Head of caudate nucleus (tissue), 42 donors: ENCODE data around the gene TUBA1C.
"Not testable (repeated sequence)": the region's sequence is repeated elsewhere in the genome, so short reads cannot be mapped to it uniquely, and the experiment has no call there.

ENCODE experiments used
- DNase-seq, 42 donors: peaks; one replicate each; pipeline versions ENCODE4 v3.0.0 to v3.0.0-alpha.2; 2020 to 2021; ENCODE audit warnings: mixed read lengths in 7 of 42
- intact Hi-C: fragments of 100-400 bp; cut with DNase I; formaldehyde crosslinking; loops from one replicate; pipeline ENCODE4 v1.15.0; 2022

TUBA1C gene

DNA sequence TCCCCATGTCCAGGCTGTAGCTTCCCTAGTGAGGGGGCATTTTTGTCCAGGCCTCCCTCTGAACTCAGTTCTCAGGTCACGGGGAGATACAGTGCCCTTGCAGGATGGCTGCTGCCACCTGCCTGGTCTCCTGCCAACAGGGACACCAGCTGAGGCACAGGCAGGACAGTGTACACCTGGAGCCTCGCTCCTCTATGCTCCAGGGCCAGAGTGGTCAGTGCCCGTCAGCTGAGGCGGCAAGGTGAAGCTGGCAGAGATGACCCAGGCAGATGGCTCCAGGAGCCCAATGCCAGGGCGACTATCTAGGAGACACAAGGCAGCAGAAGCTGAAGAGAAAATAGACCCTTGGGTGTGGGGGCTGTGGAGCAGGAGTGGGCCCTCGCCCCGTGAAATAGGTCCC, 12.6 kb downstream of the TUBA1C start:
- DNase-seq = no peak
- intact Hi-C loops = no loop called here

DNA sequence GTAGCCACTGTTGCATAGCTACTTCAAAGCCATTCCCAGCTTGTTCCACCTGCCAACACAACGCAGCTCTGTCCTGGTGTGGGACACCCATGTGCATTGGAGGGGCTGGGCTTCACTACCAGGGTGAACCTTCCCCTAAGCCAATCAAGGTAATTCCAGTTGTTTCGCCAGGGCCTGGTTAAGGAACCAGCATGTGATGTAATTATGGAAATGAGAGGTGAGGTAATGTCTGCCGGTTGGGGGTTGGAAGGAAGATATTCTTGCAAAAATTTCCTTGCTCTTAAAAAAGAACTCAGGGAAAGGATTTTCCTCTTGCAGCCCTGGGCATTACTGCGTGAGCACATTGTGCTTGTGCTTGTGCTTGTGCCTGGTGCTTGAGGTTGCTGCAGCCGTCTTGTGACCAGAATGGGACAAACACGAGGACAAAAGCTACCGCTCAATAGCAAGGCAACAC, 14.9 kb downstream of the TUBA1C start:
- intact Hi-C loops = no loop called here
- DNase-seq = peak in 7 of 42 donors; percentile 8 to 44 (median 15)

DNA sequence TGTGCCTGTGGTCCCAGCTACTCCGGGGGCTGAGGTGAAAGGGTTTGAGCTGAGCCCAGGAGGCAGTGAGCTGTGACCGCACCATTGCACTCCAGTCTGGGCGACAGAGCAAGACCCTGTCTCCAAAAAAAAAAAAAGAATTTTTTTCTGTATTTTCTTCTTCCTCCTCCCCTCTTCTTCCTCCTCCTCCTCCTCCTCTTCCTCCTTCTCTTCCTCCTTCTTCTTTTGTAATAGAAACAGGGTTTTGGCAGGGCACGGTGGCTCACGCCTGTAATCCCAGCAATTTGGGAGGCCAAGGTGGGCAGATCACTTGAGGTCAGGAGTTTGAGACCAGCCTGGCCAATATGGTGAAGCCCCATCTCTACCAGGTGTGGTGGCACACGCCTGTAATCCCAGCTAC, 15.7 kb downstream of the TUBA1C start:
- intact Hi-C loops = not testable (repeated sequence)

DNA sequence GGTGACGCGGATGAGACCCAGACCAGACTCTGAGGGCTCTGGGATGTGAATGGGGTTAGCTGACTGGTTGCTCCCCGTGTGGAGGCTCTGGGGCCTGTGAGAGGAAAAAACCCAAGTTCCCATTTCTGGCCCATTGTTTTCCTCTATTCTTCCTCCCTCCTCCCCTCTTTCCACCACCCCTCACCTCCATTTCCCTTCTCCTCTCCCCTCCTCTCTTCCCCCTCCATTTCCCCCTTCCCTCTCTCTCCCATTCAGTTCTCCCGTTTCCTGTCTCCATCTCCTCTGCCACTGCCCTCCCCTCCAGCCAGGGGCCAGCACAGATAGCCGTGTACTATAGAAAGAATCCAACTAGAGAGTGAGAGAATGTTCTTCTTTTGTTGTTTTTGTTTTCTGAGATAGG, 17.4 kb downstream of the TUBA1C start:
- intact Hi-C loops = no loop called here
- DNase-seq = no peak

More for the DNA sequence above, 15.7 kb downstream of the TUBA1C start:
- DNase-seq = not testable (repeated sequence)

DNA sequence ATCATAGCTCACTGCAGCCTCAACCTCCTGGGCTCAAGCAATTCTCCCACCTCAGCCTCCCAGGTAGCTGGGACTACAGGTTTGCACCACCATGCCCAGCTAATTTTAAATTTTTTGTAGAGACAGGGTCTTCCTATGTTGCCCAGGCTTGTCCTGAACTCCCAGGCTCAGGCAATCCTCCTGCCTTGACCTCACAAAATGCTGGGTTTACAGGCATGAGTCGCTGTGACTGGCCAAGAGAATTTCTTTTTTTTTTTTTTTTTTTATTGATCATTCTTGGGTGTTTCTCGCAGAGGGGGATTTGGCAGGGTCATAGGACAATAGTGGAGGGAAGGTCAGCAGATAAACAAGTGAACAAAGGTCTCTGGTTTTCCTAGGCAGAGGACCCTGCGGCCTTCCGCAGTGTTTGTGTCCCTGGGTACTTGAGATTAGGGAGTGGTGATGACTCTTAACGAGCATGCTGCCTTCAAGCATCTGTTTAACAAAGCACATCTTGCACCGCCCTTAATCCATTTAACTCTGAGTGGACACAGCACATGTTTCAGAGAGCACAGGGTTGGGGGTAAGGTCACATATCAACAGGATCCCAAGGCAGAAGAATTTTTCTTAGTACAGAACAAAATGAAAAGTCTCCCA, 18.0 kb downstream of the TUBA1C start:
- DNase-seq, intact Hi-C loops: not testable (repeated sequence)

DNA sequence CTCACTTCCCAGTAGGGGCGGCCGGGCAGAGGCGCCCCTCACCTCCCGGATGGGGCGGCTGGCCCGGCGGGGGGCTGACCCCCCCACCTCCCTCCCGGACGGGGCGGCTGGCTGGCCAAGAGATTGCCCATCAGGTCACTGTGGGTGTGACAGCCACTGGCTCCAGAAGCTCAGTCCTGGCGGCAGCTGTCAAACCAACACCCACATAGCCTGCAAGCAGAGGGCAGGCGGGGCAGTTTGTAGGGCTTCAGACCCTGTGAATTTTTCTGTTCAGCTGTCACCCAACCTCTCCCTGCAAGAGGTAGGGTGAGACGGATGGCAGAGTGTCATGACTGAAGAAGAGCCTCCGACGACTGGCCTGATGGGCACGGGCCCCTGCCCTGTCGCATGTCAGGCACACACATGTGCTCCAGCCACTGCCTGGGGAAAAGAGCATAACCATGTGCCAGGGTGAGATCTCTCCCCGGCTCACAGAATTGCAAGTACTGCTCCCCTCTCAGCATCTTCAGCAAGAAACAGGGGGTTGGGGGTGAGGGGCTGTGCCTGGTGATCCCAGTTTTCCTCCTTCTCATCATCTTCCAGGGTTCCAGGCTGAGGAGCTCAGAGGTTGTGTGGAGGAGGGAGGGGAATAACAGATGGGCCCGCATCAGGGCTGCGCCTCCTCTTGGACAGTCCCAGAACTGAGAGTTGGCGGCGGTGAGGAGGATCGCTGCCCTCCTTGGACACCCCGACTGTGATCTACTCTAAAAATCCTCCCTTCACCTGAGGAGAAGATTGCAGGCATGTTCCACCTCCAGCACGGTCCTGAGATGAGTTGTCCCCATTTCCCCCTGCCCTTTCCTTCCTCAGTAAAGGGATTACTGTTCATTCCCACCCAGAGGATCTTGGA, 18.9 kb downstream of the TUBA1C start:
- DNase-seq = no peak
- intact Hi-C loops = no loop called here

DNA sequence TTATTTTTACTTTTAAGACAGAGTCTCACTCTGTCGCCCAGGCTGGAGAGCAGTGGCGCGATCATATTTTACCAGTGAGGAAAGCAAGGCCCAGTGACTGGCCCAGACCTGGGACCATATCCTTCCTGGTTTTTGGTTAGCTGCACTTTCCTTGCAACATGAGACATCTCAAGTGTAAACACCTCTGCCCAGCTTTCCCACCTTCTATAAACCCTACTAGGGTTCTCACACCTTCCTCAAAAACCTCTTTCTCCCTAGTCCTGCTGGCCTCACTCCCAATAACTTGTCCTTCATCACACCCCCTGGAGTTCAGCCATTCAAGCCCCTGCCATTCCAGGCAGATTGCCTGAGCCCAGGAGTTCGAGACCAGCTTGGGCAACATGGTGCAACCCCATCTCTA, 19.8 kb downstream of the TUBA1C start:
- DNase-seq = no peak
- intact Hi-C loops = no loop called here

DNA sequence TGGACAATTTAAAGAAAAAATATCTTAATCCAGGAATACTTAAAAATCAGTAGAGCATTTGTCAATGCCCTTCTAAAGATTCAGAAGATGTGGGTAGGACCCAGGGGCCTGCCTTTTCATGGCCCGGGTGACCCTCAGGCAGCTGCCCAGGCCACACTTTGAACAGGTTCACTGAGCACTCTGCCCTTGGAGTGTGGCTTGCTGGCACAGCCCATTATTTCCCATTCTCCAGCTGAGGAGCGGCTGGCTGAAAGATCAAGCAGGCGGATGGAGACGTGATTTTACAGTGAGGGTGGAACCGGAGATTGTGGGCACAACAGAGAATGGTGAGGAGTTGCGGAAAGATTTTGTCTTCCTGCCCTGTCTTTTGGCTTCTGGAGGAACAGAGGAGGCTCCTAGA, 23.0 kb downstream of the TUBA1C start:
- intact Hi-C loops = no loop called here
- DNase-seq = peak in 1 of 42 donors; percentile 6

DNA sequence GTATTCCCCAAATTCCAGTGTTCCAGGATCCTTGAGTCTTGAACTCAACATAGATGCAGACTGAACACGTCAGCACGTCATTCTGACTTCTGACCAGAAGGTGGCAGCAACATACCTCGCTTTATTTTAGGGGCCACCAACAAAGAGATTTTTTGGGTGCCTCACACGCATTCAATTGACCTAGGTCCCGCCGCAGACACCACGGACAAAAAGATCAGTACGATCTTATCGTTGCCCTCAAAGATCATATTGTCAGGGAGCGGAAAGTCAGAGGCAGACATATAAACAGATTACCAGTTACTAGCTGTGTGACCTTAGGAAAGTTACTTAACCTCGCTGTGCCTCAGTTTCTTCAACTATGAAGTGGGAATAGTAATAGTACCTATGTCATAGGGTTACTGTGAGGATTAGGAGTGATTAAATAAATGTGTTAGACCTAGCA, 23.6 kb downstream of the TUBA1C start:
- DNase-seq = peak in 41 of 42 donors; percentile 19 to 86 (median 66)
- intact Hi-C loops = no loop called here

DNA sequence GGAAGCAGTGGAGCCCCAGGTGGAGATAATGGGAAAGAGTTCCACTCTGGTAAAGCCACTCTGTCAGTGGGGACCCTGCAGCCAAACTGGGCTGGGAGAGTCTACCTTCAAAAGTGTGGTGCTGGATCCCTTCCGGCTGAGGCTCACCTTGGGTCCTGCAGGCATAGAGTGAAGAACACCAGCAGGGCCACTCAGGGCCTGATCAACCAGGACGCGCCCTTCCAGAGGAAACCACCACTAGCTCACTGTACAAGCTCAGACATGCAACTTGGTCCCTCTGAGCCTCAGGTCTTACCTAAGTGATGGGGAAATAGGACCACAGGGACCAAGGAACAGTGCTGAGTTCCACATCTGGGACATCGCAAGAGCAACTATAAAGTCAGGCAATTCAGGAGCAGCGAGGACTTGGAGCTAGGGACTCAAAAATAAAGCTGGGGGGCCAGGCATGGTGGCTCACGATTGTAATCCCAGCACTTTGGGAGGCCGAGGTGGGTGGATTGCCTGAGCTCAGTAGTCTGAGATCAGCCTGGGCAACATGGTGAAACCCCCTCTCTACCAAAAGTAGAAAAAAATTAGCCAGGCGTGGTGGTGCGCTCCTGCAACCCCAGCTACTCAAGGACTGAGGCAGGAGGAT, 24.2 kb downstream of the TUBA1C start:
- DNase-seq = peak in 1 of 42 donors; percentile 21
- intact Hi-C loops = no loop called here

DNA sequence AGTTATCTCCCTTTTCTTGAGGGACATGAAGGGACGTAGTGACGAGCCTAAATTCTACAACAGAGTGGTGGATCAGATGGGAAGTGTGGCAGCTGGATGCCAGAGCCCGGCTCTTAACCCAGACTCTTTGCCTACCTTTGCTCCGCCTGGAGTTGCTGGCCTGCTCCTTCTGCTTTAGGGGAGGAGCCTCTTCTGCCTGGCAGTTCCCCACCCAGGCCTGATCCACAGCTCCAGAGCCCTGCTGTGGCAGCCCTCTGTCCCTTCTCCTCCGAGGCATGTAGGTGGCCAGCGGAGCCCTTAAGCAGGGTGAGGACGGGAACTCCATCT, 27.8 kb downstream of the TUBA1C start:
- peak in 1 of 42 donors; percentile 17 for DNase-seq
- intact Hi-C loops = no loop called here

DNA sequence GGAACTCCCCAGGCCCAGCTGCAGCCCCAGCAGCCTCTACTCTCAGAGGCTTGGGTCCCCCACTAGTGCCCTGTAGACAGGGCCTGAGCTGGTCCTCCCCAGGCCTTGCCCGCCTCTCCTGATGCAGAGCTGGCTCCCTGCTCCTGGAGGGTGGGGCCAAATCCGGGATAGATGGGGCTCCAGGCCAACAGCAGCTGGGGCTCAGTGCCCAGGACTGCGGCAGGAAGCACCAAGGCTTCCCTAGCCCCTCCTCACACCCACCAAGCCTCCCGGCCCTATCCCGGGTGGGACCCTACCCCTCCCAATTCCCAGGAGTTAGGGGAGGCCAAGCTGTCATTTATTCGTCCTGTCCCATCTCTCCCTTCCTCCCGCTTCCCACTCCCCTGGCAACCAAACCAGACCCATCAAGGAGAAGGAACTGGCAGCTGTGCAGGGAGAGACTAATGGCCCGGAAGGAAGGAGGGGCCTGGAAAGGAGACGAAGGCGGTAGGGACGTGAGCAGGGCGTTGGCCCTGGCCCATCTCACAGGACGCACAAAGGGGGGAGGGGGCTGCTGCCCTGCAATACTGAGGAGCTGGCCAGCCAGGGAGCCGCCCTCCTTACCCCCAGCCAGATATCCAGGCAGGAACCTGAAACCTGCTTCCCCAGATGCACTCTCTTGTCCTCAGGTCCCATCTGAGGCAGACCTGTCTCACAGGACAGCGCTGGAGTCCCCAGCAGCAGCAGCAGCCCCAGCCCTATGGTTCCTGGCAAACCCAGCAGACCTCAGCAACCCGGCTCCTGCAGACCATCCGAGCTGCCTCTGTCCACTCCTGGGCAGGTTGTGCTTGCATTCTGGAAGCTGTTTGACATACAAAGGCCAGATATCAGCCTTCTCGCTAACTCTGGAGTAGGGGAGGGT, 28.4 kb downstream of the TUBA1C start:
- DNase-seq = peak in 18 of 42 donors; percentile 7 to 55 (median 32)
- intact Hi-C loops = no loop called here

DNA sequence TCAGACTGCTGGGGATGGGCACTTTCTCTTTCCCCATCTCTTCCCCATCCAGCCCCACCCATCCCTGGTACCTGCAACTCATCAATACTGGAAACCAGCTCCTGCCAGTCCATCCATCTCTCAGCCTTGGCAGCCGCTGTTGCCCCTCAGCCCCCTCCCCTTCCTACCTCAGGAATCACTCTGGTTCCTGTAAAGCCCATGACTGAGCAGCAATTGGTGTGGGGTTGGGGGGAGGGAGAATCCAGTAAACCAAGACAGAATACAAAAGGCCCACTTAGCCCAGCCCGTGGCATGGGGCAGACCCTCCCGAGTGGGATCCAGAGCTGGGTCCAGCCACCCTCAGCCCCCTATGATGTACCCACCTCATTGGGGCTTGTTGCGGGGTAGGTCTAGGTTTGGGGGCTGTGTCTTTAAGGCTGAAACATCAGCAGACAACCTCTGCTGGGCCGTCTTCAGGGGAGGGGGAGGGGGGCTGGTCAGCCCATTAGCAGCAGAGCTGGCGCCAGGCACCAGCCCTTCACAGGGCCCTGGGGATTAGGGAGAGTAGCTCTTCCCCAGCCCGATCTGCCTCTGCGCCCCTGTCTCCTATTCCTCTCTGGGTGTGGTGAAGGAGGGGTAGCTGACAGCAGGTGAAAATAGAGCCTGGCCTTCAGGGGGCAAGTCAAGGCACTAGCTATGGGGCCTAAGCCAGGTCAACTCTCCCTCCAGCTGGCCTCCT, 29.4 kb downstream of the TUBA1C start:
- DNase-seq = no peak
- intact Hi-C loops = no loop called here

DNA sequence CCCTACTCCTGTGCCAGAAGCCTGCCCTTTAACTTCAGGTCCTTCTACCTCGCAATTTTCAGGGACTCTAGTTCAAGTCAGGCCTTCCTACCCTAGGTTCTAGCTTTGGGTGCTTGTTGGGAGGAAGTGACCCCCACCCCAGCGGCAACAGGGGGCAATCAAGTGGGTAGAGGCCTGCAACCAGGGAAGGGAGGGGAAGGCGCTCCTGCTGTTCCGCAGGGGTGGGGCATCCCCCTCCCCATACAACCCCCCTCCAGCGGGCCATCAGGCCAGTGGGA, 29.9 kb downstream of the TUBA1C start:
- intact Hi-C loops = no loop called here
- no peak for DNase-seq

DNA sequence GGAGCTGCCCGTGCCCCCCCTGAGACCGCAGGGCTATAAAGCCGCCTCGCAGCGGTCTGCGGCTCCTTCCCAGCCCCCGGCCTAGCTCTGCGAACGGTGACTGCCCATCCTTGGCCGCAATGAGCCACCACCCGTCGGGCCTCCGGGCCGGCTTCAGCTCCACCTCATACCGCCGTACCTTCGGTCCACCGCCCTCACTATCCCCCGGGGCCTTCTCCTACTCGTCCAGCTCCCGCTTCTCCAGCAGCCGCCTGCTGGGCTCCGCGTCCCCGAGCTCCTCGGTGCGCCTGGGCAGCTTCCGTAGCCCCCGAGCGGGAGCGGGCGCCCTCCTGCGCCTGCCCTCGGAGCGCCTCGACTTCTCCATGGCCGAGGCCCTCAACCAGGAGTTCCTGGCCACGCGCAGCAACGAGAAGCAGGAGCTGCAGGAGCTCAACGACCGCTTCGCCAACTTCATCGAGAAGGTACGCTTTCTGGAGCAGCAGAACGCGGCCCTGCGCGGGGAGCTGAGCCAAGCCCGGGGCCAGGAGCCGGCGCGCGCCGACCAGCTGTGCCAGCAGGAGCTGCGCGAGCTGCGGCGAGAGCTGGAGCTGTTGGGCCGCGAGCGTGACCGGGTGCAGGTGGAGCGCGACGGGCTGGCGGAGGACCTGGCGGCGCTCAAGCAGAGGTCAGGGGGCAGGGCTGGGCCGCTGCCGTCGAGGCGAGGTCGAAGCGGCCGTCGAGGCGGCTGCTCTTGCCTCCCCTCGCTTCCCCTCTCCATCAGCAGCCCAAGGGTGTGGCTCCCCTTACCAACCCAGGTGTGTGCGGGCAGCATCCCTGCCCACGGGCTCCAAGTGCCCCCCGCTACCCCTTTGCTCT, 30.4 kb downstream of the TUBA1C start, which contains the start of gene PRPH:
Gene PRPH, plus strand, starts transcription at position 66 of the 855 bp plus-strand sequence. Its CDS starts 54 bp downstream, at position 120.
- intact Hi-C loops = no loop called here
- peak in 1 of 42 donors; percentile 26 for DNase-seq

DNA sequence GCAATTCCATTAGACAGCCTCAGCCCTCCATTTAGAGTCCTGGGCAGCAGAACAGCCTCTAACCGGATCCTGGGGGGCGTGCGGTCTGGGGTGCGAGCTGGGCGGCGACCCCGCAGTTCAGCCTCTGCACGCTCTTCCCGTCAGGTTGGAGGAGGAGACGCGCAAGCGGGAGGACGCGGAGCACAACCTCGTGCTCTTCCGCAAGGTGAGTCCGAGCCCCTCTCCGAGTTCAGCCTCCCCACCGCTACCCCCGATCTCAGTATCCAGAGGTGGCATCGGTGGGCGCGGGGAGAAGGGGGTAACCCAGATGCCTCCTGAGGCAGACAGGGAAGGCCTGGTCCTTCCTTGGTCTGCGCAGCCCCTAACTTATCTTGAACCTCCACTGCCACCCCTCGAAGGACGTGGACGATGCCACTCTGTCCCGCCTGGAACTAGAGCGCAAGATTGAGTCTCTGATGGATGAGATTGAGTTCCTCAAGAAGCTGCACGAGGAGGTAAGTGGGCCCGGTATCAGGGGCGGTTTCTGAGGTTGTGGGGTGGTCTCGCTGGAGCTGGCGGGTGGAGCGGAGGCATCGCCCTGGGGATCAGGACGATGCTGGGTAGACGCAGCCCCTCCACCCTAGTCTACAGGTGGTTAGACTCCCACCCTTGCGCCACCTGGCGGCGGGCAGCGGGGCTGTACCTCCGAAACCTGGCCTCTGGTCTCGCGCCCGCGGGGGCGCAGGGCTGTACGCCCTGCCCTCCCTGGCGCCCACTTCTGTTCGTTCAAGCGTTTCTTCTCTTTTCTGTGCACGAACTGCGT, 31.4 kb downstream of the TUBA1C start:
- peak in 7 of 42 donors; percentile 5 to 55 (median 33) for DNase-seq

More for the DNA sequence above, 31.4 kb downstream of the TUBA1C start:
- intact Hi-C loops = no loop called here
